Heart left ventricle (tissue), 16 donors: ENCODE data around the gene SND1. TPM values are rescaled to one million over a fixed set of nuclear protein-coding genes. Genes with fewer than 3 reads are reported as not detected.

Experiments used
- ATAC-seq, 4 donors: fragments of 200-7000 bp; cut with Tn5 transposase; one replicate each; pipeline ENCODE4 v1.9.1; 2020 to 2022; ENCODE audit warnings: moderate library complexity in 4 of 4, mild to moderate bottlenecking in 3 of 4, moderate number of reproducible peaks in 1 of 4
- DNase-seq, 5 donors: peaks; one replicate each; pipeline ENCODE4 v3.0.0-alpha.2; 2020
- H3K27ac ChIP-seq, 12 donors: fragments of 200-600 bp; sonication (generic) in 4 of 12; one replicate each; pipeline versions ENCODE4 v1.5.0 to v1.8.0; 2016 to 2022; ENCODE audit warnings: mild to moderate bottlenecking in 2 of 12
- H3K27me3 ChIP-seq, 9 donors: fragments of 200-600 bp; sonication (generic) in 2 of 9; one replicate each; pipeline versions ENCODE4 v1.5.1 to v1.8.0; 2016 to 2022; ENCODE audit warnings: mild to moderate bottlenecking in 3 of 9
- H3K36me3 ChIP-seq, 9 donors: fragments of 200-600 bp; sonication (generic) in 2 of 9; one replicate each; pipeline versions ENCODE4 v1.5.0 to v1.8.0; 2018 to 2022; ENCODE audit warnings: mild to moderate bottlenecking in 2 of 9
- H3K4me1 ChIP-seq, 12 donors: fragments of 200-600 bp; sonication (generic) in 4 of 12; one replicate each; pipeline versions ENCODE4 v1.5.0 to v1.8.0; 2016 to 2022; ENCODE audit warnings: mild to moderate bottlenecking in 3 of 12
- H3K4me3 ChIP-seq, 12 donors: fragments of 200-600 bp; sonication (generic) in 4 of 12; one replicate each; pipeline versions ENCODE4 v1.5.0 to v1.8.0; 2017 to 2022; ENCODE audit warnings: mild to moderate bottlenecking in 9 of 12, moderate library complexity in 4 of 12
- H3K9me3 ChIP-seq, 12 donors: fragments of 200-600 bp; sonication (generic) in 4 of 12; one replicate each; pipeline versions ENCODE4 v1.5.0 to v1.8.0; 2016 to 2022; ENCODE audit warnings: mild to moderate bottlenecking in 1 of 12
- POLR2A ChIP-seq, 2 donors: fragments of 450-650 bp; IDR thresholded peaks; one replicate each; pipeline ENCODE4 v1.6.1; 2017; ENCODE audit warnings: antibody characterized with exemption in 2 of 2, mild to moderate bottlenecking in 2 of 2, moderate library complexity in 2 of 2
- WGBS, 4 donors: extraction: QIAGEN DNeasy Blood & Tissue Kit in 2 of 4; methylation state at CpG; one replicate each; pipeline versions ENCODE4 v1.1.5 to v1.1.7; 2013 to 2018; 5-methylcytosine and 5-hydroxymethylcytosine counted together
- intact Hi-C, 10 donors: fragments of 100-400 bp; cut with DNase I; formaldehyde crosslinking; loops; one replicate each; pipeline versions ENCODE4 v1.11.1 to v1.14.2; 2022
- polyA plus RNA-seq, 2 donors: library from polyadenylated mRNA; stranded (reverse); fragments of 200-250 nt; gene quantifications; one replicate each; pipeline ENCODE4 v1.2.3, GENCODE V29; 2013
- total RNA-seq, 9 donors: library from RNA; depleted of rRNA in 2 of 9; stranded (reverse); fragments of >200 nt in 2 of 9; fragmentation: NEBNext Ultra II Directional in 3 of 9; extraction: Animal tissue kit (Norgen Biotek cat#: 25700) in 3 of 9; gene quantifications; one replicate each; pipeline versions ENCODE4 v1.1.0 to v1.2.4, GENCODE V29; 2016 to 2023
- TF ChIP-seq, protein P1 (sequence below), 12 donors: fragments of 200-600 bp; sonication (generic) in 4 of 12; IDR thresholded peaks; one replicate each; pipeline versions ENCODE4 v1.5.0 to v1.8.0; 2018 to 2022; ENCODE audit warnings: antibody characterized with exemption in 12 of 12, mild to moderate bottlenecking in 5 of 12
- donor health status: ischemic (EF 13 %, LVEDD 7.1; RV severe dilation, severe dysfunction).
- donor health status: healthy with polysubstance abuse.
- donor health status: DM: no; HTN: yes; CAD: no.
- donor health status: DM: no; HTN: no; CAD: no.
- donor health status: ischemic (EF 25% LVEDD 6.9; RV normal size, moderate dysfunction).
- donor health status: ischemic (EF 25% LVEDD 5.7; RV mildly dilated, moderate dysfunction).
- donor health status: healthy.
- donor health status: DM: yes; HTN: yes; CAD: no.
- donor health status: ischemic (EF 35%, LVEDD 5.7; RV mildly dilated, moderate dysfunction).
- donor health status: nonischemic (EF 11% LVEDD 7.7; RV severe dilation, severe dysfunction).
- donor health status: DM: yes; HTN: yes; CAD: no.
- donor health status: PGD.
- donor health status: ischemic (EF 29% LVEDD 5.4; RV normal size, mild dysfunction).
- donor health status: nonischemic (EF 23%, LVEDD 6.1; RV moderate dilation, normal function).

Gene SND1
- total and polyA plus RNA-seq, 11 donors: 45.6 to 115 (median 76.3) TPM

GRCh38 chr7:128097211-128097731, 445.3 kb downstream of the SND1 start:
- TF ChIP-seq POLR2A (IDR thresholded peaks at IDR 0.05): no peak
- TF ChIP-seq, protein P1, sequence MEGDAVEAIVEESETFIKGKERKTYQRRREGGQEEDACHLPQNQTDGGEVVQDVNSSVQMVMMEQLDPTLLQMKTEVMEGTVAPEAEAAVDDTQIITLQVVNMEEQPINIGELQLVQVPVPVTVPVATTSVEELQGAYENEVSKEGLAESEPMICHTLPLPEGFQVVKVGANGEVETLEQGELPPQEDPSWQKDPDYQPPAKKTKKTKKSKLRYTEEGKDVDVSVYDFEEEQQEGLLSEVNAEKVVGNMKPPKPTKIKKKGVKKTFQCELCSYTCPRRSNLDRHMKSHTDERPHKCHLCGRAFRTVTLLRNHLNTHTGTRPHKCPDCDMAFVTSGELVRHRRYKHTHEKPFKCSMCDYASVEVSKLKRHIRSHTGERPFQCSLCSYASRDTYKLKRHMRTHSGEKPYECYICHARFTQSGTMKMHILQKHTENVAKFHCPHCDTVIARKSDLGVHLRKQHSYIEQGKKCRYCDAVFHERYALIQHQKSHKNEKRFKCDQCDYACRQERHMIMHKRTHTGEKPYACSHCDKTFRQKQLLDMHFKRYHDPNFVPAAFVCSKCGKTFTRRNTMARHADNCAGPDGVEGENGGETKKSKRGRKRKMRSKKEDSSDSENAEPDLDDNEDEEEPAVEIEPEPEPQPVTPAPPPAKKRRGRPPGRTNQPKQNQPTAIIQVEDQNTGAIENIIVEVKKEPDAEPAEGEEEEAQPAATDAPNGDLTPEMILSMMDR (IDR thresholded peaks at IDR 0.05): no peak
- DNase-seq: no peak
- Histone ChIP-seq H3K4me1 (peaks cover 0 to 14% (median 0%) of the 10 kb centered on the region in 12 donors), H3K4me3 (no peak overlapping the region), H3K27me3 (no peaks in the 10 kb centered on the region), H3K9me3 (no peaks in the 10 kb centered on the region), H3K27ac (no peak overlapping the region), H3K36me3 (peaks cover 0 to 32% (median 9%) of the 10 kb centered on the region in 9 donors)
- ATAC-seq: no peak
- WGBS, 4 donors: 89 to 95% (median 92%) methylated on average over 6 to 7 of the region's 7 CpGs
- intact Hi-C loops: no loop called here

- intact Hi-C loops: no loop called here
- H3K4me1 ChIP-seq: peaks cover 0 to 21% (median 6%) of the 10 kb centered on the region in 12 donors
- DNase-seq (no peak), ATAC-seq (no peak)
- peaks cover 0 to 10% (median 5%) of the 10 kb centered on the region in 9 donors for H3K27me3 ChIP-seq
- no peak overlapping the region for H3K27ac ChIP-seq
- WGBS, 4 donors: 92 to 97% (median 96%) methylated on average over 5 of the region's 5 CpGs
- H3K4me3 ChIP-seq: no peak overlapping the region
- TF ChIP-seq, protein P1 (IDR thresholded peaks at IDR 0.05): no peak
- no peak for TF ChIP-seq POLR2A (IDR thresholded peaks at IDR 0.05)
- no peaks in the 10 kb centered on the region for H3K9me3 ChIP-seq
- H3K36me3 ChIP-seq: peaks cover 0 to 19% (median 0%) of the 10 kb centered on the region in 9 donors
Measured at GRCh38 chr7:128098629-128099028, 446.6 kb downstream of the SND1 start.

GRCh38 chr7:128099204-128099671, 447.2 kb downstream of the SND1 start:
- no peak for TF ChIP-seq POLR2A (IDR thresholded peaks at IDR 0.05)
- TF ChIP-seq, protein P1 (IDR thresholded peaks at IDR 0.05): no peak
- H3K4me1 ChIP-seq: peaks cover 0 to 22% (median 10%) of the 10 kb centered on the region in 12 donors
- peaks cover 0 to 16% (median 10%) of the 10 kb centered on the region in 9 donors for H3K27me3 ChIP-seq
- no peak overlapping the region for H3K27ac ChIP-seq
- no peaks in the 10 kb centered on the region for H3K9me3 ChIP-seq
- H3K4me3 ChIP-seq: no peak overlapping the region
- 93 to 98% (median 95%) methylated on average over 5 of the region's 5 CpGs for WGBS, 4 donors
- intact Hi-C loops: no loop called here
- DNase-seq (no peak), ATAC-seq (no peak)
- H3K36me3 ChIP-seq: peaks cover 0 to 13% (median 0%) of the 10 kb centered on the region in 9 donors

- no peak for ATAC-seq
- Histone ChIP-seq H3K4me1 (peaks cover 0 to 17% (median 13%) of the 10 kb centered on the region in 12 donors), H3K9me3 (no peaks in the 10 kb centered on the region), H3K4me3 (no peak overlapping the region), H3K36me3 (peaks cover 0 to 4% (median 0%) of the 10 kb centered on the region in 9 donors), H3K27ac (no peak overlapping the region), H3K27me3 (peaks cover 0 to 22% (median 10%) of the 10 kb centered on the region in 9 donors)
- TF ChIP-seq, protein P1 (IDR thresholded peaks at IDR 0.05): no peak
- TF ChIP-seq POLR2A (IDR thresholded peaks at IDR 0.05): no peak
- intact Hi-C loops: no loop called here
- DNase-seq: no peak
- 81 to 93% (median 90%) methylated on average over 3 of the region's 3 CpGs for WGBS, 4 donors
Measured at GRCh38 chr7:128100225-128100948, 448.4 kb downstream of the SND1 start.
